Esophagus squamous epithelium (tissue), 5 donors: ENCODE data around the gene BHLHE41. TPM values are rescaled to one million over a fixed set of nuclear protein-coding genes. Genes with fewer than 3 reads are reported as not detected.

Source experiments
- DNase-seq: peaks from one replicate; lab custom pipeline; 2025; lab: John Stamatoyannopoulos, UW
- H3K27ac ChIP-seq, 4 donors: fragments of 200-600 bp; sonication (generic); one replicate each; pipeline ENCODE4 v1.5.1; 2016 to 2019; ENCODE audit warnings: mild to moderate bottlenecking in 1 of 4
- H3K27me3 ChIP-seq, 4 donors: fragments of 200-600 bp; sonication (generic); 1 replicate in 3 of 4; 2 replicates in 1 of 4; pipeline versions ENCODE4 v1.5.1 to v1.6.0; 2017 to 2021; ENCODE audit warnings: antibody characterized with exemption in 1 of 4
- H3K36me3 ChIP-seq, 3 donors: fragments of 200-600 bp; sonication (generic); one replicate each; pipeline ENCODE4 v1.5.1; 2016 to 2019
- H3K4me1 ChIP-seq, 3 donors: fragments of 200-600 bp; sonication (generic); one replicate each; pipeline ENCODE4 v1.5.1; 2017 to 2019
- H3K4me3 ChIP-seq, 4 donors: fragments of 200-600 bp; sonication (generic); 1 replicate in 3 of 4; 2 replicates in 1 of 4; pipeline ENCODE4 v1.5.1; 2016 to 2019; ENCODE audit warnings: mild to moderate bottlenecking in 2 of 4, moderate library complexity in 1 of 4
- H3K9me3 ChIP-seq, 3 donors: fragments of 200-600 bp; sonication (generic); one replicate each; pipeline ENCODE4 v1.5.1; 2016 to 2019
- POLR2A ChIP-seq, 4 donors: fragments of 450-650 bp; IDR thresholded peaks; one replicate each; pipeline ENCODE4 v1.6.1; 2017; ENCODE audit warnings: antibody characterized with exemption in 4 of 4, mild to moderate bottlenecking in 4 of 4, moderate library complexity in 3 of 4
- whole genome bisulfite sequencing, 2 donors: methylation state at CpG; one replicate each; pipeline ENCODE4 v1.1.5; 2018; 5-methylcytosine and 5-hydroxymethylcytosine counted together
- intact Hi-C: fragments of 100-400 bp; cut with DNase I; formaldehyde crosslinking; loops from one replicate; pipeline ENCODE4 v1.15.0; 2022
- total RNA-seq, 4 donors: library from RNA; depleted of rRNA; stranded (reverse); fragments of >200 nt; gene quantifications; one replicate each; pipeline ENCODE4 v1.1.0, GENCODE V29; 2016
- TF ChIP-seq, protein P1 (sequence below), 6 experiments: fragments of 450-650 bp in 4 of 6; fragments of 200-600 bp in 2 of 6; sonication (generic) in 2 of 6; IDR thresholded peaks; one replicate each; pipeline ENCODE4 v1.5.1; 2016 to 2019; ENCODE audit warnings: antibody characterized with exemption in 6 of 6, mild to moderate bottlenecking in 4 of 6, moderate library complexity in 4 of 6
- donor health status: DM: yes; HTN: yes; CAD: no.

The BHLHE41 gene
- total RNA-seq, 4 donors from 2014 or later: 0.48 to 14.3 (median 1.7) TPM

GRCh38 chr12:26086936-26087335 is 37.9 kb downstream of the BHLHE41 start:
- DNase-seq: no peak
- H3K27me3 ChIP-seq: no peaks in the 10 kb centered on the region
- intact Hi-C loops: no loop called here
- TF ChIP-seq, protein P1, sequence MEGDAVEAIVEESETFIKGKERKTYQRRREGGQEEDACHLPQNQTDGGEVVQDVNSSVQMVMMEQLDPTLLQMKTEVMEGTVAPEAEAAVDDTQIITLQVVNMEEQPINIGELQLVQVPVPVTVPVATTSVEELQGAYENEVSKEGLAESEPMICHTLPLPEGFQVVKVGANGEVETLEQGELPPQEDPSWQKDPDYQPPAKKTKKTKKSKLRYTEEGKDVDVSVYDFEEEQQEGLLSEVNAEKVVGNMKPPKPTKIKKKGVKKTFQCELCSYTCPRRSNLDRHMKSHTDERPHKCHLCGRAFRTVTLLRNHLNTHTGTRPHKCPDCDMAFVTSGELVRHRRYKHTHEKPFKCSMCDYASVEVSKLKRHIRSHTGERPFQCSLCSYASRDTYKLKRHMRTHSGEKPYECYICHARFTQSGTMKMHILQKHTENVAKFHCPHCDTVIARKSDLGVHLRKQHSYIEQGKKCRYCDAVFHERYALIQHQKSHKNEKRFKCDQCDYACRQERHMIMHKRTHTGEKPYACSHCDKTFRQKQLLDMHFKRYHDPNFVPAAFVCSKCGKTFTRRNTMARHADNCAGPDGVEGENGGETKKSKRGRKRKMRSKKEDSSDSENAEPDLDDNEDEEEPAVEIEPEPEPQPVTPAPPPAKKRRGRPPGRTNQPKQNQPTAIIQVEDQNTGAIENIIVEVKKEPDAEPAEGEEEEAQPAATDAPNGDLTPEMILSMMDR (IDR thresholded peaks at IDR 0.05): no peak
- TF ChIP-seq POLR2A (IDR thresholded peaks at IDR 0.05): no peak
- no peaks in the 10 kb centered on the region for H3K9me3 ChIP-seq
- H3K27ac ChIP-seq: no peak overlapping the region
- 67 to 100% methylated on average over 1 of the region's 1 CpG for WGBS, 2 donors
- H3K36me3 ChIP-seq: no peaks in the 10 kb centered on the region
- no peaks in the 10 kb centered on the region for H3K4me1 ChIP-seq
- H3K4me3 ChIP-seq: no peak overlapping the region

- Histone ChIP-seq H3K27ac (no peak overlapping the region), H3K4me3 (no peak overlapping the region), H3K9me3 (no peaks in the 10 kb centered on the region), H3K36me3 (no peaks in the 10 kb centered on the region), H3K4me1 (no peaks in the 10 kb centered on the region), H3K27me3 (no peaks in the 10 kb centered on the region)
- intact Hi-C loops: no loop called here
- no peak for TF ChIP-seq POLR2A (IDR thresholded peaks at IDR 0.05)
- TF ChIP-seq, protein P1 (IDR thresholded peaks at IDR 0.05): no peak
- 83 to 91% methylated on average over 1 of the region's 1 CpG for WGBS, 2 donors
- no peak for DNase-seq
Measured at GRCh38 chr12:26080911-26081310, 43.9 kb downstream of the BHLHE41 start.

DNA sequence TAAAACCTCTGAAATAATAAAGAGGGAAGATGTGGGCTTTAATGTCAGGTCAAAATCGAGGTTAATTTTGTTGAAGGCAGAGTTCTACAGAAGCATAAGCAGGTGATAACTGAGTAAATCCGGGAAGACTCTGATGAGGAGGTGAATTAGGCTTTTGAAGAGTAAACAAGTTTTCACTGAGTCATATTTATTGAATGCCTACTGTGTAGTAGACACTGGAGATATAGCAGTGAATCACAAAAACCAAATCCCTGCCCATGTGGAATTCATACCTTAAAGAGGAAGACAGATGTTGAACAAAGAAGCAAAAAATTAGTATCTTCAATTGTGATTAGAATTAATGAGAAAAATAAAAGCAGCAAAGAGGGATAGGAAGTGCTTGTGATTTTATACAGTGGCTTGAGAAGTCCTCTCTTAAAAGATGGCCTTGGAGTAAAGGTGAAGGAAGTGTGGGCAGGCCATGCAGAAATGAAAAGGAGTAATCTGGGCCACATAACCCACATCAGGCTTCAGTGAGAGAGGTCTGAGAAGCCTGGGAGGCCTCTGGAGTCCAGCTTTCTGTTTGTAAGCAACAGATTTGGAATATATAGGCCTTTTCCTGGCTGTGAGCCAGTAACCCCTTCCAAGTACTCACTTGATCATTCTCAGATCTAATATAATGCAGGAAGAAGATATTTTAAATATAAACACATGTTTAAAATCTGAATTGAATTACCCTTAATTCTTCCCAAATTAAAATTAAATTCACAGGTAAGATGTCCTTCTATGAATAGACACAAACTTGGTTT is 46.7 kb downstream of the BHLHE41 start:
- WGBS, 2 donors: 65 to 77% methylated on average over 2 of the region's 2 CpGs
- H3K27ac ChIP-seq: no peak overlapping the region
- H3K4me1 ChIP-seq: no peaks in the 10 kb centered on the region
- no peak for DNase-seq
- no peak overlapping the region for H3K4me3 ChIP-seq
- intact Hi-C loops: no loop called here
- no peaks in the 10 kb centered on the region for H3K36me3 ChIP-seq
- TF ChIP-seq, protein P1 (IDR thresholded peaks at IDR 0.05): no peak
- no peak for TF ChIP-seq POLR2A (IDR thresholded peaks at IDR 0.05)
- no peaks in the 10 kb centered on the region for H3K27me3 ChIP-seq
- no peaks in the 10 kb centered on the region for H3K9me3 ChIP-seq

Other genes with a start within 250 kb of the BHLHE41 start
- gene RASSF8, start 166.4 kb downstream of the BHLHE41 start, total RNA-seq: 10 to 100 TPM in 2 of 4 donors, 1 to 10 TPM in 2; 3.6 to 15.1 (median 8.8) TPM
- 10 to 100 TPM in 1 of 4 donors, 1 to 10 TPM in 2, under 1 TPM in 1; 0.99 to 11.3 (median 3.1) TPM for gene SSPN, start 70.5 kb upstream of the BHLHE41 start, total RNA-seq